Measurements from ENCODE around the gene PRMT1.

DNA sequence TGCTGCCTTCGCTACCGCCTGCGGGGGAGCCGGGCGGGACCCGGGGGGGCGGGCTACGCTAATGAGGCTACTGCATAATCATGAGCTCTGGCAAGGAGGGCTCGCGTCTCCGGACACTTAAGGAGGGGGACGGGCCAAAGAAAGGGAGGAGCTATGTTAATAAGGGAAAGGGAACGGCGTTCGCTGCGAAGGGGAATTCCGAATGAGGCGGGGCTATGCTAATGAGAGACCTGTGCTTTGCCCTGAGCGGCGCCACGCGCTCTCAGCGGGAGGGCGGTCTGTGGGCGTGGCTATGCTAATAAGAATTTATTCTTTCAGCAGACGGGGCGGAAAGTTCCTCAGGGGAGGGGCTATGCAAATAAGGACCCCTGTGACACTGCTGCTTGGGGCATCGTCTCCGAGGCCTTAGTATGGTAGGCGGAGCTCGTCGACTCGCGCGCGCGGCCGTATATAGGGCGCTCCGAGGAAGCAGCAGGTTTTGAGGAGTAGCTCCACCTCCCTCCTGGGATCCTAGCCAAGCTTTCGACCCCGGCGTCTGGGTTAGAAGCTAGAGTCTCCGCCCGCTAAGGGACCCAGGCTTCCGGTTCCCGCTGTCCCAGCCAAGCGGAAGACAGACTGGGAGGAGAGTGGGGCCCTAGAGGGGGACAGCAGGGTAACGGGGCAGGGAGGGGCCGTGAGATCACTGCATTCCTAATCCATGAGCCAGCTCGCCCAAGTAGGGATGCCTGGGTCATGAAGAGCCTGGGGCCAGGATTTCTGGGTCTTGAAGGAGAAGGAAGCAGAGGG is 36.8 kb upstream of the PRMT1 start, which contains the start of gene RRAS:
- TF ChIP-seq, protein P1, sequence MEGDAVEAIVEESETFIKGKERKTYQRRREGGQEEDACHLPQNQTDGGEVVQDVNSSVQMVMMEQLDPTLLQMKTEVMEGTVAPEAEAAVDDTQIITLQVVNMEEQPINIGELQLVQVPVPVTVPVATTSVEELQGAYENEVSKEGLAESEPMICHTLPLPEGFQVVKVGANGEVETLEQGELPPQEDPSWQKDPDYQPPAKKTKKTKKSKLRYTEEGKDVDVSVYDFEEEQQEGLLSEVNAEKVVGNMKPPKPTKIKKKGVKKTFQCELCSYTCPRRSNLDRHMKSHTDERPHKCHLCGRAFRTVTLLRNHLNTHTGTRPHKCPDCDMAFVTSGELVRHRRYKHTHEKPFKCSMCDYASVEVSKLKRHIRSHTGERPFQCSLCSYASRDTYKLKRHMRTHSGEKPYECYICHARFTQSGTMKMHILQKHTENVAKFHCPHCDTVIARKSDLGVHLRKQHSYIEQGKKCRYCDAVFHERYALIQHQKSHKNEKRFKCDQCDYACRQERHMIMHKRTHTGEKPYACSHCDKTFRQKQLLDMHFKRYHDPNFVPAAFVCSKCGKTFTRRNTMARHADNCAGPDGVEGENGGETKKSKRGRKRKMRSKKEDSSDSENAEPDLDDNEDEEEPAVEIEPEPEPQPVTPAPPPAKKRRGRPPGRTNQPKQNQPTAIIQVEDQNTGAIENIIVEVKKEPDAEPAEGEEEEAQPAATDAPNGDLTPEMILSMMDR (IDR thresholded peaks at IDR 0.05), result no peak
- TF ChIP-seq, protein P2, sequence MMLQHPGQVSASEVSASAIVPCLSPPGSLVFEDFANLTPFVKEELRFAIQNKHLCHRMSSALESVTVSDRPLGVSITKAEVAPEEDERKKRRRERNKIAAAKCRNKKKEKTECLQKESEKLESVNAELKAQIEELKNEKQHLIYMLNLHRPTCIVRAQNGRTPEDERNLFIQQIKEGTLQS (CRISPR knock-in tag; conservative IDR thresholded peaks at IDR 0.05), result 0 out of 2 replicates have a peak, but pooled peaks have one; percentile 50
- TF ChIP-seq, protein P3, sequence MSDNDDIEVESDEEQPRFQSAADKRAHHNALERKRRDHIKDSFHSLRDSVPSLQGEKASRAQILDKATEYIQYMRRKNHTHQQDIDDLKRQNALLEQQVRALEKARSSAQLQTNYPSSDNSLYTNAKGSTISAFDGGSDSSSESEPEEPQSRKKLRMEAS (CRISPR knock-in tag; IDR thresholded peaks at IDR 0.05), result peak; percentile 71; the same call in 1 of the 2 replicates
- TF ChIP-seq, protein P4, sequence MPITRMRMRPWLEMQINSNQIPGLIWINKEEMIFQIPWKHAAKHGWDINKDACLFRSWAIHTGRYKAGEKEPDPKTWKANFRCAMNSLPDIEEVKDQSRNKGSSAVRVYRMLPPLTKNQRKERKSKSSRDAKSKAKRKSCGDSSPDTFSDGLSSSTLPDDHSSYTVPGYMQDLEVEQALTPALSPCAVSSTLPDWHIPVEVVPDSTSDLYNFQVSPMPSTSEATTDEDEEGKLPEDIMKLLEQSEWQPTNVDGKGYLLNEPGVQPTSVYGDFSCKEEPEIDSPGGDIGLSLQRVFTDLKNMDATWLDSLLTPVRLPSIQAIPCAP (CRISPR knock-in tag; IDR thresholded peaks at IDR 0.05), result no peak
- no peak for TF ChIP-seq MXD4 (CRISPR knock-in tag; IDR thresholded peaks at IDR 0.05; ENCODE audit: borderline replicate concordance)

Data from WTC11 (cell line).